CD4-positive, alpha-beta T cell treated with Interleukin-4 for 1 hour (primary cell): Measurements from ENCODE around the gene KCNG2.

ENCODE experiments used
- DNase-seq, 2 donors: peaks; one replicate each; pipeline ENCODE4 v3.0.0-alpha.2; 2020 to 2022

The KCNG2 gene

GRCh38 chr18:79786304-79786703 lies 11.4 kb upstream of the KCNG2 start:
- no peak for DNase-seq

- DNase-seq = no peak
These were observed 10.8 kb upstream of the KCNG2 start for GRCh38 chr18:79786786-79787526.

GRCh38 chr18:79787527-79787864 lies 10.2 kb upstream of the KCNG2 start:
- no peak for DNase-seq

DNA sequence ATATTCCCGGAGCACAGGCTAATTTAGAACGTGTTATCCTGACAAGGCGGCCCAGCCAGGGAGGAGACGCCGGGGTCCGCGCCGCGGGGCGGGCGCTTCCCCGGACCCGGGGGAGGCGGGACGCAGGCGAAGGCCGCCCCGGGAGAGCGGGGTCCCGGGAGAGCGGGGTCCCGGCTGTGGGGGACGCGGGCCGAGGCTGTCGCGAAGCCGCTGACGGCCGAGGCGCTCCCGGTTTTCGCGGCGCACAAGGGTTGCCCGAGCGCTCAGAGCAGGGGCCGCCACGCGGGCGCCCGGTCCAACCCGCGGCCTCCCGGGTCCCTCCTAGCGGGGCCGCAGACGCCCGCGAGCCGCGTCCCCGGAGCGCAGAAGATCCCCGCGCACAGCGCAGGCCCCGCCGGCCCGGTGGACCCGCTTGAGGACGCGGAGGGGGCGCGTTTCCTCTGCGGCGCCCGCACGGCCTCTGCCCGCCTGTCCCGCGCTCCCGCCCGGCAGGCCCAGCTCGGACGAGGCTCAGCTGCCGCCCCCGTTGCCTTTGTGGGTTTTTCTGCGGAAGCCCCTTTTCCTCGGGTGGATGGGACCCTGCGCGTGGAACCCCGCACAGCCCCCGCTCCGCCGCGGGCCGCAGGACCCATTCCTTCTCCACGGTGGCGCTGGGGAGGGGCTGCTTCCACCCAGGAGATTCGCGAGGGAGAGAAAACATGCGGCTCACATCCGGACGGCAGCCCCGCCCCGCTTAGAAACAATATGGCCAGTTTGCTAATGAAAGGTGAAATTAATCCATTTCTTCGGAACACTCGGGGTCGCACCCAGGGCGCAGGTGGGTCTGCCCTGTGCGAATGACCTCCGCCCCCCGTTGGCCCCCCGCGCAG lies 9.6 kb upstream of the KCNG2 start:
- DNase-seq = no peak

GRCh38 chr18:79788734-79789085 lies 9.0 kb upstream of the KCNG2 start:
- DNase-seq = no peak

- DNase-seq = no peak
These were observed 8.4 kb upstream of the KCNG2 start for GRCh38 chr18:79789091-79789891.

GRCh38 chr18:79789901-79790890 lies 7.5 kb upstream of the KCNG2 start:
- no peak for DNase-seq

DNA sequence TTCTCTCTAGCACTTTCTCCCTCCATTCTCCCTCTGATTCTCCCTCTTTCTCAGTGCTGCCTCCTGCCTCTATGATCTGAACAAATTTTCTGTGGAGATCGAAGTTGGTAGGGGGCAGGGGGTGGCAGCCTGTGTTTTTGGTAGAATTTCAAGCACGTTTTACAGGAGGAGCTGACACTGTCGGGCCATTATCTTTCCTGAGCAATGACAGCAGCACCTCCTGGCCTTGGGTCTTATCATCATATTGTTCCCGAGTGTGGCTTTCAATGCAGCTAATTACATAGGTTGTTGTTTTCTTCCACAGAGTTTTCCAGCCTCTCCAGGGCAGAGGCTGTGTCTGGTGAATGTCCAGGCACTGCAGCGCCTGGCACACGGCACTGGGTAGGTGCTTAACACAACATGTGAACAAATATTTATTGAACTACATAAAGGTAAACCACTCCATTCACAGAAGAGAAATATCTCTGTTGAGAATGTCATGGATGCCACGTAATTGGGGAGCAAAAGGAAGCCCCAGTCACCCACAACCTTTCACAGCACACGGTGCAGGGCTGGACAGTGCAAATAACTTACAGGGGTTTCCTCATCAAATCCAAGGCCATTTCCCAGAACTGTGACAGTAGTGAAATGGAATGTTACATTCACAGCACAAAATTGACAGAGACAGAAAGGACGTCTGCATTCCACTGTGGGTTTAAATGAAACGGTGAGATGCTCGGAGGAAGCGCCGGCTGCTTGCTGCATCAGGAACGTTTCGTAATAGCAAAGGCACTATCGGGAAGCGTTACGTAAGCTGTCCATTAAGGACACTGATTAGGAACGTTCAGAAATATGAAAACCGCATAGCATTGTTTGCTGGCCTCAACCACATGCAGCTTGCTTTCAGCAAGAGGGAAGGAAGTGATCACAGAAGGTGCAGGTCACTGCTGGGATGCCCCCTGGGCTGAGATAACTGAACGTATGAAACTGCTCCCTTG lies 6.5 kb upstream of the KCNG2 start:
- peak; percentile 14 to 45 for DNase-seq

GRCh38 chr18:79792096-79792987 lies 5.4 kb upstream of the KCNG2 start:
- DNase-seq = no peak

DNA sequence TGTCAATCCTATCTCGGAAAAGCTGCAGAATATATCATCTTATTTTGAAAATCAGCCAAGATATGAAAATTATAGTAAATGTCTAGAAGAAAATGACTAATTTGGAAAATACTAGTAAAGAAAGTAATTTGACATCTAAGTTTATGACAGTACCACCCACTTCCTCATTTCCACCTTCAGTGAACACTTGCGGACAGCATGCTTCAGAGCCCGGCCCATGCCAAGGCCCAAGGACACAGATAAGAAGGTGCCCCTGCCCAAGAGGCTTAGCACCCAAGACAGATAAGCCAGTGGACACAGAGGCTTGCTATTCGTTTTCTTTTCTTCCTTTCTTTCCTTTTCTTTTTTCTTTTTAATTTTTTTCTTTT lies 4.8 kb upstream of the KCNG2 start:
- peak in 1 of 2 donors; percentile 47 for DNase-seq

DNA sequence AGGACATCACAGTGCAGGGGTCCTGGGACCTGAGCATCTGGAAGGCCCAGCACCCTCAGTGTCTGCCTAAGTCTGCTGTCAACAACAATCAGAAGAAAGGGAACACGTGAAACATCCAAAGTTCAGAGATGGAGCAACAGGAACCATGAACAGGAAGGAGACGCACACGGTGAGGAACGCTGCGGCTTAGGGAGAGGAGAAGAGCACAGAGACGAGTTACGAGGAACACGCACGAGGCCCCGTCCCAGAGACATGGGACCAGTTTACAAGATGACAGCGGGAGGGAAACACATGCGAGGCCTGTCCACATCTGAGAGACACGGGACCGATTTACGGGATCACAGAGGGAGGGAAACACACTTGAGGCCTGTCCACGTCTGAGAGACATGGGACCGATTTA lies 2.9 kb upstream of the KCNG2 start:
- no peak for DNase-seq

- no peak for DNase-seq
These were observed 2.3 kb upstream of the KCNG2 start for GRCh38 chr18:79795446-79795845.

DNA sequence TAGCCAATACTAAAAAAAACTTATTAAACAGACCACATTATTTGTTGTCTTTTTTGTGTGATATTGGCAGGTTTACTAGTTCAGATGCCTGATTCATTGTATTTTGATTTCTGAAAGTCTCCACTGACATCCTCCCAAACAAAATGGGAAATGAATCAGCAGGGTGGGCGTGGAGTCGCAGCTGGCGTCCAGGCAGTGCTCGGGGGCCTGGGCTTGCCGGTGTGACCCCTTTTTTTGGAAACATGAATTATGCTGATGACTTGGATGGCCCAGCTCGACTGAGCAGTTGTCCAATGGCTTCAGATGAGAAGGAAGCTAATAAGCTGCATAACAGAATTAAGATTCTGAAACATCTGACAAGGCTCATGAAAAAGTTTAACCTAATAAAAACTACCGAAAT lies 1.7 kb upstream of the KCNG2 start:
- no peak for DNase-seq

DNA sequence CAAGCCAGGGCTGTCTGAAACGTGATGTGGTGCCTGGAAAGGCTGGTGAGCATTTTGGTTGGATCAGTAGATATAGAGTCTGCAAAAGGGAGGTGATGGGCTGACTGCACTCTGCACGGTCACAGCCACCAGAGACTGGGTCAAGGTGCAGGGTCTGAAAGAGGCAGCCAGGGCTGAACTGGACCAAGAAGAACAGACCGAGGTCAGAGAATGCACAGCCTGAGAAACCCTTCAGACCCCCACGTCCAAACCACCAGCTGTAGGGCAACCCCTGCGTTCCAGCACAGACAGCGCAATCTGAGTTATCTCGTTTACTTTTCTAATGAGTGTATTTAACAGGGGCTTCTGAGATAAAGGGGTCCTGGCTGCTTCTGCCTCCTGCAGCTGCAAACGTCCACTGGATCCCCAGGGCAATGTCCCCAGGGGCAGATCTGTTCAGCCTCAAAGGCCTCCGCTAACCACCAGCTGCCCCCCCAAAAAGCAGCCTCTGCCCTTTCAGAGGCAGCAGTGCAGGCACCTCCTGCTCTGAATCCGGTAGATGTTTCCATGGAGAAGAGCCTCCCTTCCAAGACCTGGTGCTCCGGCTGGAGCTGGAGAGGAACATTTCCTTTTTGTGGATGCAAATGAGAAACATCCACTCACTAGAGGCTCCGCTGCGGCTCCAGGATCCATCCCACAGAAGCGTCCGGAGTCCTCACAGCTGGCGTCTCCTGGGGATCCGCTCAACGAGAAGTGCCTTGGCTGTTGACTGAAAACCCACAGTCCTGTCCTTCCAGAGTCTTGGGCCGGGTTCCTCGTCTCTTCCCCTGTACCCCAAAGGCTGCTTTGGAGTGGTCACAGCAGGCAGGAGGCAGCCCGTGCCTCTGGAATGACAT lies 970 bp upstream of the KCNG2 start:
- DNase-seq = no peak

DNA sequence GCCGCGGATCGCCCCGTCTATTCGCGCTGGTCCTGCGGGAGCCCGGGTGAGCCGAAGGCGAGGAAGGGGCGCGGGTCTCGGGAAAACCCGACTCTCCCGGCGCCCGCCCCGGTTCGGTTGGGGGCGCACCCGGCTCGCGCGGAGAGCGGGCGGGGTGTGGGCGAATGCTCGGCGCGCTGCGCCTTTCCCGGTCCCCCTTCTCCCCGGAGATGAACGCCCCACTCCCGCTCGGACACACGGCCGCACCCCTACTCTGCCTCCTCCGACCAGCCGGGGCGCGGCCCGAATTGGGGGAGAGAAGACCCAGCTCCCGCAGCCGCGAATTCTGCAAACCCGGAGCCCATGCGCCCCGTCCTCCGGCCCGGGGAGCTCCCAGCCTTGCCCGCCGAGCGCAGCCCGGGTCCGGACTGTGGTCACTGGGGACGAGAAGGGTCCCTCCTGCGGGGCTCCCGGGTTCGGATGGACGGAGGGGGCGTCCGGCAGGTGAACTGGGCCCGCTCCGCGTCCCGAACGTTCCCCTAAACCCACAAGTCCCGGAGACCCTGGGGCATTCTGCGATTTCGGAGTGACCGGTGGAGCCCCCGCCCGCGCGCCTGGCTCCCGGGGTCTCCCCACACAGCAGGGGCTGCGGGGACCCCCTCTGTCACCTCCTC lies 734 bp downstream of the KCNG2 start:
- DNase-seq = no peak

DNA sequence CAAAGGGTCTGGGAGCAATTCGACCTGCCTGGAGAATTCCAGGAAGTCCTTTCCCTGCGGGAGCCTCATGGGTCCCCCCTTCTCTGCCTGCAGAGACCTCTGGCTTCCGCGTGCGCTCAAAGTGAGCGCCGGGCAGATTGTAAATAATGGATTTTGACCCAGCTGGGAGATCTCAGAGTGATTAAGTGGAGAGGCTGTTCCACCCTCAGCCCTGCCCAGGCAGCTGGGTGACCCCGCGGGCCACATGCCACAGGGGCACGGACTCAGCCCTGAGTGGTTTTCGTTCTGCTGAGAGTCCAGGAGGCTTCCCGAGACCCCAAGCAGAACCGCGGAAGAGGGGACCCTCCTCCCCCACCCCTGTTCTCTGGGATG lies 1.2 kb downstream of the KCNG2 start:
- DNase-seq = no peak

DNA sequence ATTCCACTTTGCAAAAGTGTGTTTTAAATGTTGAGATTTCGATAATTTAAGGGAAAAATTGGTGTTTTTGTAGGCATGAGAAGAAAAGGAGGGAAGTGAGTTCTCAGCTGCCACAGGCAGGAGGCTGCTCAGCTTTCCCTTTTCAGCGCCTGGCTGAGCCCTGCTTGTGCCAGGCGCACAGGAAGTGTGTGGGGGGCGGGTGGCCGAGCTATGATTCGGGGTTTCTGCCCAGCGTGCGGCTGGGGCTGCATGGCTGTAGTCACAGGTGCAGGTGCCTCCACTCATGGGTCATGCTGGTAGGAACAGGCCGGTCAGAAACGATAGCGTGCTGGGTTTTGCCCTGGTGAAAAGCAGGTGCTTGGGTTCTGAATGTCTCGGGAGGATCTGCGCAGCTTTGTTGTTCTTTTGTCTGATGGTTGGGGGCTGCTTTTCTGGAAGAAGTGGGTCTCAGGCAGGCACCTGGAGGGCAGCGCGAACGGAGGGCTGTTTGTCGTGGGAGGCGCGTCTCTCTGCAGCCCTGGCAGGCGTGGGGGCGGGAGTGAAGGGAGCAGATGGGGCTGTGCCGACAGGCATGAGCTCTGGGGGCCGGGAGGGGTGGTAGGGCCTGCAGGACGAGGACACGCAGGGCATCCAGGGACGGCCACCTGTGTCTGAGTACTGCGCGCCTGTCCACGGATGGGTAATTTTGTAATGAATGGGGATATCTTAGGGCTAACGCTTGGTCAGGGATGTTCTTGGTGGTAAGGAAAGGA lies 2.1 kb downstream of the KCNG2 start:
- DNase-seq = no peak
